Liver (tissue), 3 donors: ENCODE measurements around the gene EXOC4.

Experiments
- ATF3 ChIP-seq: IDR thresholded peaks from 2 replicates; pipeline ENCODE4 v1.6.1; 2016; ENCODE audit warnings: antibody characterized with exemption
- CTCF ChIP-seq: fragments of 150-350 bp; IDR thresholded peaks from 2 replicates; pipeline ENCODE4 v1.5.1; 2017; ENCODE audit warnings: improper control_type of control experiment, low read depth, low read length; ENCODE audit not compliant: missing input control
- EGR1 ChIP-seq, 2 donors: IDR thresholded peaks; 2 replicates each; pipeline ENCODE4 v1.6.1; 2016 to 2018; ENCODE audit warnings: antibody characterized with exemption in 2 of 2, low read depth in 2 of 2
- HNF4A ChIP-seq, 2 donors: conservative IDR thresholded peaks; 2 replicates each; pipeline ENCODE4 v1.6.1; 2016; ENCODE audit warnings: antibody characterized with exemption in 2 of 2, mild to moderate bottlenecking in 2 of 2
- JUND ChIP-seq, 2 donors: IDR thresholded peaks; 2 replicates each; pipeline ENCODE4 v1.6.1; 2016; ENCODE audit warnings: antibody characterized with exemption in 2 of 2
- MAX ChIP-seq: IDR thresholded peaks from 2 replicates; pipeline ENCODE4 v1.6.1; 2016; ENCODE audit warnings: antibody characterized with exemption
- RAD21 ChIP-seq, 2 donors: IDR thresholded peaks; 2 replicates each; pipeline ENCODE4 v1.6.1; 2016; ENCODE audit warnings: antibody characterized with exemption in 2 of 2, mild to moderate bottlenecking in 2 of 2
- REST ChIP-seq: IDR thresholded peaks from 2 replicates; pipeline ENCODE4 v1.6.1; 2016; ENCODE audit warnings: antibody characterized with exemption, mild to moderate bottlenecking
- TAF1 ChIP-seq: conservative IDR thresholded peaks from 2 replicates; pipeline ENCODE4 v1.6.1; 2016; ENCODE audit warnings: antibody characterized with exemption, mild to moderate bottlenecking
- donor health status: healthy.
- donor health status: healthy.

GRCh38 chr7:133482599-133482998 lies 229.7 kb downstream of the EXOC4 start:
- TF ChIP-seq CTCF (no peak), HNF4A (conservative IDR thresholded peaks at IDR 0.05) (no peak), MAX (no peak), EGR1 (IDR thresholded peaks at IDR 0.05; ENCODE audit: low read depth in 2 of 2) (no peak), JUND (IDR thresholded peaks at IDR 0.05) (no peak), REST (no peak), RAD21 (IDR thresholded peaks at IDR 0.05) (no peak), ATF3 (no peak), TAF1 (no peak)
